ENCODE results near the gene ZNF175. TPM values are rescaled to one million over a fixed set of nuclear protein-coding genes. Genes with fewer than 3 reads are reported as not detected.

Gene ZNF175
- total and polyA plus RNA-seq, 9 of the 15 experiments (the other 6 are each of a cell fraction or from before 2014, with no cell fraction given): 3.7 to 37.9 (median 14.0) TPM

- TF ChIP-seq TRIM25 (IDR thresholded peaks at IDR 0.05; ENCODE audit: borderline replicate concordance) (no peak), SNIP1 (IDR thresholded peaks at IDR 0.05; ENCODE audit: low read depth) (no peak), TAF7 (tag; IDR thresholded peaks at IDR 0.05) (no peak), TAF1 (IDR thresholded peaks at IDR 0.05; ENCODE audit: control insufficient read depth, extremely low read depth, insufficient read depth, low read length, severe bottlenecking) (no peak), FOSL1 (tag; conservative IDR thresholded peaks at IDR 0.05) (0 out of 2 replicates have a peak, but pooled peaks have one; percentile 0), ZNF184 (CRISPR knock-in tag; IDR thresholded peaks at IDR 0.05) (no peak), ZNF263 (CRISPR knock-in tag; IDR thresholded peaks at IDR 0.05; ENCODE audit: borderline replicate concordance) (peak; percentile 46; the same call in 1 of the 2 replicates), ESRRA (IDR thresholded peaks at IDR 0.05; ENCODE audit: borderline replicate concordance, low read depth) (0 out of 2 replicates have a peak, but pooled peaks have one; percentile 1), HDGF (IDR thresholded peaks at IDR 0.05) (0 out of 2 replicates have a peak, but pooled peaks have one; percentile 56), JUND (IDR thresholded peaks at IDR 0.05; ENCODE audit: borderline replicate concordance, low read depth, low read length) (no peak), JUND (tag; IDR thresholded peaks at IDR 0.05; ENCODE audit: borderline replicate concordance, low read depth, low read length) (no peak), GATA2 (CRISPR knock-in tag; IDR thresholded peaks at IDR 0.05) (no peak), ETS2 (tag; IDR thresholded peaks at IDR 0.05; ENCODE audit: borderline replicate concordance, poor library complexity, severe bottlenecking) (no peak), ARID1B (IDR thresholded peaks at IDR 0.05) (no peak), ZNF347 (CRISPR knock-in tag; IDR thresholded peaks at IDR 0.05; ENCODE audit: low read depth) (no peak), CCNT2 (IDR thresholded peaks at IDR 0.05; ENCODE audit: borderline replicate concordance, extremely low read depth, insufficient read length, low read depth, low read length) (no peak), MAZ (CRISPR knock-in tag; conservative IDR thresholded peaks at IDR 0.05 in 1 of 2, IDR thresholded peaks at IDR 0.05 in 1 of 2) (peak in 1 of 2 experiments; percentile 21; a peak in 1 of 4 replicates), DLX4 (CRISPR knock-in tag; IDR thresholded peaks at IDR 0.05) (no peak)
These were observed 23.7 kb downstream of the ZNF175 start (continued) for GRCh38 chr19:51594774-51595109.

All from K562 (cell line).